Measurements from ENCODE around the gene HDAC4. TPM values are rescaled to one million over a fixed set of nuclear protein-coding genes. Genes with fewer than 3 reads are reported as not detected.

Gene HDAC4
- total and polyA plus RNA-seq, 2 donors (not counting 1 experiment from before 2014, with no cell fraction given), result 13.5 to 46.0 TPM

GRCh38 chr2:239013678-239013976 is 387.2 kb downstream of the HDAC4 start:
- Mint-ChIP-seq H3K27me3 (peaks cover 14% of the 10 kb centered on the region), H3K4me1 (no peaks in the 10 kb centered on the region), H3K9me3 (ENCODE audit: insufficient read depth) (no peaks in the 10 kb centered on the region), H3K4me3 (no peak overlapping the region), H3K27ac (no peak overlapping the region)
- H4K20me1 ChIP-seq (ENCODE audit: control insufficient read depth, insufficient read depth, low read length, poor library complexity, severe bottlenecking), result no peaks in the 10 kb centered on the region
- no peak overlapping the region for H2AFZ ChIP-seq (ENCODE audit: insufficient read depth, low read depth, low read length, poor library complexity, severe bottlenecking)
- H3K9me3 ChIP-seq (ENCODE audit: control extremely low read depth in 1 of 3, control insufficient read depth in 2 of 3, insufficient read depth in 1 of 3, low read length in 2 of 3), result no peaks in the 10 kb centered on the region
- ChIA-PET POLR2A (no interaction called here), CTCF (no interaction called here)
- H3K4me3 ChIP-seq (ENCODE audit: control extremely low read depth in 1 of 5, extremely low read depth in 1 of 5, insufficient read depth in 1 of 5, low read depth in 2 of 5, low read length in 4 of 5), result no peak overlapping the region
- no peak overlapping the region for H3K9ac ChIP-seq (ENCODE audit: low read length)
- no peak overlapping the region for H3K27ac ChIP-seq (ENCODE audit: low read length in 2 of 2)
- no peak for DNase-seq
- intact Hi-C loops (cut with micrococcal nuclease), result no loop called here
- H3K4me2 ChIP-seq (replicated peaks; ENCODE audit: low read depth, low read length, poor library complexity, severe bottlenecking), result no peak overlapping the region
- 96% methylated on average over 3 of the region's 6 CpGs for WGBS (ENCODE audit: insufficient coverage)
- H3K36me3 ChIP-seq (replicated peaks in 1 of 2; ENCODE audit: control extremely low read depth in 1 of 2, control insufficient read depth in 1 of 2, extremely low read depth in 1 of 2, insufficient read depth in 2 of 2, low read length in 1 of 2), result no peaks in the 10 kb centered on the region
- H3K27me3 ChIP-seq (replicated peaks in 1 of 4; ENCODE audit: control extremely low read depth in 1 of 4, control insufficient read depth in 3 of 4, insufficient read depth in 4 of 4, low read length in 3 of 4), result no peaks in the 10 kb centered on the region
- no peaks in the 10 kb centered on the region for H3K79me2 ChIP-seq (ENCODE audit: control insufficient read depth, insufficient read depth, low read length)
- TF ChIP-seq CTCF (IDR thresholded peaks at IDR 0.05), result no peak
- TF ChIP-seq EZH2 (IDR thresholded peaks at IDR 0.05; ENCODE audit: borderline replicate concordance, insufficient read depth, low read depth, low read length, poor library complexity, severe bottlenecking), result no peak
- no peaks in the 10 kb centered on the region for H3K4me1 ChIP-seq (ENCODE audit: control insufficient read depth in 2 of 2, insufficient read depth in 2 of 2, low read length in 2 of 2)
- no peak for ATAC-seq (ENCODE audit: low read depth)

- H3K27me3 Mint-ChIP-seq, result peaks cover 16% of the 10 kb centered on the region
- Histone ChIP-seq H4K20me1 (ENCODE audit: control insufficient read depth, insufficient read depth, low read length, poor library complexity, severe bottlenecking) (no peaks in the 10 kb centered on the region), H3K79me2 (ENCODE audit: control insufficient read depth, insufficient read depth, low read length) (no peaks in the 10 kb centered on the region), H3K9ac (ENCODE audit: low read length) (no peak overlapping the region), H3K4me1 (ENCODE audit: control insufficient read depth in 2 of 2, insufficient read depth in 2 of 2, low read length in 2 of 2) (no peaks in the 10 kb centered on the region), H3K4me2 (replicated peaks; ENCODE audit: low read depth, low read length, poor library complexity, severe bottlenecking) (no peak overlapping the region), H3K36me3 (replicated peaks in 1 of 2; ENCODE audit: control extremely low read depth in 1 of 2, control insufficient read depth in 1 of 2, extremely low read depth in 1 of 2, insufficient read depth in 2 of 2, low read length in 1 of 2) (no peaks in the 10 kb centered on the region), H3K4me3 (ENCODE audit: control extremely low read depth in 1 of 5, extremely low read depth in 1 of 5, insufficient read depth in 1 of 5, low read depth in 2 of 5, low read length in 4 of 5) (no peak overlapping the region), H3K27ac (ENCODE audit: low read length in 2 of 2) (no peak overlapping the region), H3K9me3 (ENCODE audit: control extremely low read depth in 1 of 3, control insufficient read depth in 2 of 3, insufficient read depth in 1 of 3, low read length in 2 of 3) (no peaks in the 10 kb centered on the region), H3K27me3 (replicated peaks in 1 of 4; ENCODE audit: control extremely low read depth in 1 of 4, control insufficient read depth in 3 of 4, insufficient read depth in 4 of 4, low read length in 3 of 4) (no peaks in the 10 kb centered on the region), H2AFZ (ENCODE audit: insufficient read depth, low read depth, low read length, poor library complexity, severe bottlenecking) (no peak overlapping the region)
- intact Hi-C loops (cut with micrococcal nuclease), result no loop called here
- no peak overlapping the region for H3K27ac Mint-ChIP-seq
- ChIA-PET POLR2A (no interaction called here), CTCF (no interaction called here)
- TF ChIP-seq EZH2 (IDR thresholded peaks at IDR 0.05; ENCODE audit: borderline replicate concordance, insufficient read depth, low read depth, low read length, poor library complexity, severe bottlenecking) (no peak), CTCF (IDR thresholded peaks at IDR 0.05) (no peak)
- H3K4me3 Mint-ChIP-seq, result no peak overlapping the region
- WGBS (ENCODE audit: insufficient coverage), result 87% methylated on average over 13 of the region's 13 CpGs
- no peaks in the 10 kb centered on the region for H3K4me1 Mint-ChIP-seq
- DNase-seq (no peak), ATAC-seq (ENCODE audit: low read depth) (no peak)
- no peaks in the 10 kb centered on the region for H3K9me3 Mint-ChIP-seq (ENCODE audit: insufficient read depth)
Measured at GRCh38 chr2:239012936-239013677, 387.7 kb downstream of the HDAC4 start.
